Common myeloid progenitor, CD34-positive (primary cell): ENCODE results near the gene ZC3H13.
A peak's percentile ranks its signal among the peaks of the same experiment; 100 is the strongest.

Experiments
- CTCF ChIA-PET: fragments of 350-600 bp; sonication (Branson Sonifier 250); formaldehyde crosslinking; loops from one replicate; lab custom pipeline; 2021; ENCODE audit warnings: antibody characterized with exemption; lab: Charles Lee
- POLR2A ChIA-PET: fragments of 350-600 bp; sonication (Branson Sonifier 250); formaldehyde crosslinking; loops from one replicate; lab custom pipeline; 2021; ENCODE audit warnings: antibody characterized with exemption; lab: Charles Lee
- DNase-seq, 3 donors: peaks; one replicate each; pipeline versions ENCODE4 v3.0.0 to v3.0.0-alpha.2; 2013
- H3K27ac ChIP-seq, 2 experiments: 1 replicate in 1 of 2; 2 replicates in 1 of 2; pipeline ENCODE4 v1.7.0; 2013; ENCODE audit warnings: inconsistent platforms in 2 of 2, low read length in 2 of 2, mild to moderate bottlenecking in 2 of 2, low read depth in 1 of 2, moderate library complexity in 1 of 2; ENCODE audit not compliant: severe bottlenecking in 2 of 2, insufficient read depth in 1 of 2, poor library complexity in 1 of 2
- H3K27me3 ChIP-seq, 5 experiments: replicated peaks in 2 of 5; 1 replicate in 3 of 5; 2 replicates in 2 of 5; pipeline versions ENCODE4 v1.6.1 to v1.7.0; 2013; ENCODE audit warnings: low read length in 4 of 5, mild to moderate bottlenecking in 2 of 5, moderate library complexity in 2 of 5, inconsistent platforms in 1 of 5; ENCODE audit not compliant: insufficient read depth in 5 of 5, control insufficient read depth in 4 of 5
- H3K36me3 ChIP-seq, 4 experiments: 1 replicate in 2 of 4; 2 replicates in 2 of 4; pipeline versions ENCODE4 v1.6.1 to v1.7.0; 2013; ENCODE audit warnings: low read length in 3 of 4, control low read depth in 1 of 4, mild to moderate bottlenecking in 1 of 4; ENCODE audit not compliant: control insufficient read depth in 4 of 4, insufficient read depth in 4 of 4
- H3K4me1 ChIP-seq, 4 experiments: 1 replicate in 3 of 4; 2 replicates in 1 of 4; pipeline versions ENCODE4 v1.6.1 to v1.7.1; 2013; ENCODE audit warnings: low read length in 3 of 4, mild to moderate bottlenecking in 3 of 4, control low read depth in 1 of 4, inconsistent platforms in 1 of 4, moderate library complexity in 1 of 4; ENCODE audit not compliant: control insufficient read depth in 4 of 4, insufficient read depth in 4 of 4; ENCODE audit errors: control extremely low read depth in 1 of 4
- H3K4me3 ChIP-seq, 7 experiments: 1 replicate in 4 of 7; 2 replicates in 3 of 7; pipeline versions ENCODE4 v1.5.1 to v1.7.0; 2013; ENCODE audit warnings: mild to moderate bottlenecking in 7 of 7, low read length in 6 of 7, moderate library complexity in 6 of 7, inconsistent platforms in 2 of 7, low read depth in 2 of 7, control low read depth in 1 of 7; ENCODE audit not compliant: insufficient read depth in 4 of 7, control insufficient read depth in 1 of 7; ENCODE audit errors: extremely low read depth in 1 of 7
- H3K9me3 ChIP-seq, 5 experiments: 1 replicate in 4 of 5; 2 replicates in 1 of 5; pipeline versions ENCODE4 v1.6.1 to v1.7.1; 2013; ENCODE audit warnings: low read length in 4 of 5, mild to moderate bottlenecking in 2 of 5, inconsistent platforms in 1 of 5, low read depth in 1 of 5, moderate library complexity in 1 of 5; ENCODE audit not compliant: control insufficient read depth in 4 of 5, insufficient read depth in 2 of 5; ENCODE audit errors: control extremely low read depth in 1 of 5
- WGBS: methylation state at CpG from one replicate; pipeline ENCODE4 v1.1.5; 2013; ENCODE audit not compliant: insufficient coverage; 5-methylcytosine and 5-hydroxymethylcytosine counted together

ZC3H13 gene

GRCh38 chr13:45933203-45933908 is 119.2 kb downstream of the ZC3H13 start:
- CTCF ChIA-PET, result interaction anchor here (0.9 kb wide), 1 partner anchor 49 kb away, joined by 3 read pairs; no protein-coding TSS in a partner anchor
- Histone ChIP-seq H3K9me3 (no peaks in the 10 kb centered on the region), H3K27ac (no peak overlapping the region), H3K36me3 (no peaks in the 10 kb centered on the region), H3K27me3 (no peaks in the 10 kb centered on the region), H3K4me3 (no peak overlapping the region), H3K4me1 (peaks cover 4 to 13% (median 10%) of the 10 kb centered on the region in 4 experiments)
- POLR2A ChIA-PET, result no interaction called here
- DNase-seq, result no peak
- WGBS, result 85% methylated on average over 18 of the region's 18 CpGs

GRCh38 chr13:45932676-45933075 is 119.9 kb downstream of the ZC3H13 start:
- H3K27ac ChIP-seq, result no peak overlapping the region
- 5% methylated on average over 2 of the region's 3 CpGs for WGBS
- H3K27me3 ChIP-seq, result no peaks in the 10 kb centered on the region
- peaks cover 4 to 13% (median 10%) of the 10 kb centered on the region in 4 experiments for H3K4me1 ChIP-seq
- peak overlapping the region in 1 of 7 experiments; percentile 13 for H3K4me3 ChIP-seq
- POLR2A ChIA-PET, result interaction anchor here (0.8 kb wide), 1 partner anchor 22 kb away, joined by 4 read pairs; no protein-coding TSS in a partner anchor
- H3K36me3 ChIP-seq, result no peaks in the 10 kb centered on the region
- DNase-seq, result peak; percentile 49 to 81 (median 81)
- CTCF ChIA-PET, result no interaction called here
- no peaks in the 10 kb centered on the region for H3K9me3 ChIP-seq

- CTCF ChIA-PET, result interaction anchor here (0.6 kb wide), 1 partner anchor 1016 kb away, joined by 3 read pairs; no protein-coding TSS in a partner anchor
- DNase-seq, result no peak
- Histone ChIP-seq H3K4me1 (peaks cover 4 to 13% (median 10%) of the 10 kb centered on the region in 4 experiments), H3K27ac (no peak overlapping the region), H3K4me3 (peak overlapping the region in 1 of 7 experiments; percentile 13), H3K27me3 (no peaks in the 10 kb centered on the region), H3K36me3 (no peaks in the 10 kb centered on the region), H3K9me3 (no peaks in the 10 kb centered on the region)
- 75% methylated on average over 5 of the region's 5 CpGs for WGBS
- POLR2A ChIA-PET, result interaction anchor here (0.8 kb wide), 1 partner anchor 21 kb away, joined by 4 read pairs; no protein-coding TSS in a partner anchor
These were observed 120.4 kb downstream of the ZC3H13 start for GRCh38 chr13:45932172-45932571.

GRCh38 chr13:45931211-45931610 is 121.3 kb downstream of the ZC3H13 start:
- ChIA-PET CTCF (interaction anchor here (0.6 kb wide), 1 partner anchor 90 kb away, joined by 3 read pairs; no protein-coding TSS in a partner anchor), POLR2A (no interaction called here)
- Histone ChIP-seq H3K4me3 (no peak overlapping the region), H3K4me1 (peaks cover 4 to 13% (median 10%) of the 10 kb centered on the region in 4 experiments), H3K36me3 (no peaks in the 10 kb centered on the region), H3K27ac (no peak overlapping the region), H3K27me3 (no peaks in the 10 kb centered on the region), H3K9me3 (no peaks in the 10 kb centered on the region)
- no peak for DNase-seq
- WGBS, result 100% methylated on average over 2 of the region's 3 CpGs

GRCh38 chr13:45930177-45930576 is 122.4 kb downstream of the ZC3H13 start:
- H3K27ac ChIP-seq, result no peak overlapping the region
- ChIA-PET CTCF (interaction anchor here (1.2 kb wide), 1 partner anchor 11 kb away, joined by 6 read pairs; no protein-coding TSS in a partner anchor), POLR2A (no interaction called here)
- no peaks in the 10 kb centered on the region for H3K27me3 ChIP-seq
- H3K9me3 ChIP-seq, result no peaks in the 10 kb centered on the region
- WGBS, result 94% methylated on average over 7 of the region's 7 CpGs
- no peak for DNase-seq
- no peak overlapping the region for H3K4me3 ChIP-seq
- peaks cover 4 to 13% (median 10%) of the 10 kb centered on the region in 4 experiments for H3K4me1 ChIP-seq
- H3K36me3 ChIP-seq, result no peaks in the 10 kb centered on the region

- DNase-seq, result peak in 1 of 3 donors; percentile 20
- ChIA-PET POLR2A (no interaction called here), CTCF (interaction anchor here (1.2 kb wide), 1 partner anchor 13 kb away, joined by 6 read pairs; no protein-coding TSS in a partner anchor)
- Histone ChIP-seq H3K4me1 (peaks cover 4 to 13% (median 10%) of the 10 kb centered on the region in 4 experiments), H3K4me3 (no peak overlapping the region), H3K9me3 (no peaks in the 10 kb centered on the region), H3K36me3 (no peaks in the 10 kb centered on the region), H3K27ac (no peak overlapping the region), H3K27me3 (no peaks in the 10 kb centered on the region)
- WGBS, result no CpG with 5 or more reads among the region's 2 CpGs
These were observed 123.7 kb downstream of the ZC3H13 start for GRCh38 chr13:45928843-45929242.

GRCh38 chr13:45928176-45928575 is 124.4 kb downstream of the ZC3H13 start:
- no peak for DNase-seq
- H3K36me3 ChIP-seq, result no peaks in the 10 kb centered on the region
- H3K9me3 ChIP-seq, result no peaks in the 10 kb centered on the region
- H3K27ac ChIP-seq, result no peak overlapping the region
- peaks cover 4 to 13% (median 10%) of the 10 kb centered on the region in 4 experiments for H3K4me1 ChIP-seq
- WGBS, result 100% methylated on average over 4 of the region's 5 CpGs
- POLR2A ChIA-PET, result no interaction called here
- CTCF ChIA-PET, result no interaction called here
- no peak overlapping the region for H3K4me3 ChIP-seq
- no peaks in the 10 kb centered on the region for H3K27me3 ChIP-seq
